ENCODE measurements around the gene EIPR1. TPM values are rescaled to one million over a fixed set of nuclear protein-coding genes. Genes with fewer than 3 reads are reported as not detected.

Gene EIPR1
- total RNA-seq, 1 experiment from 2014 or later: 22.8 TPM

- no peak overlapping the region for H3K4me3 Mint-ChIP-seq
- ATAC-seq (no peak), DNase-seq (ENCODE audit: low spot score) (no peak)
- H3K36me3 Mint-ChIP-seq: peaks cover 22% of the 10 kb centered on the region
- TF ChIP-seq ARID4B (CRISPR knock-in tag; IDR thresholded peaks at IDR 0.05; ENCODE audit: borderline replicate concordance): no peak
- TF ChIP-seq CREB1 (CRISPR knock-in tag; IDR thresholded peaks at IDR 0.05): no peak
- no peak for TF ChIP-seq MXD4 (CRISPR knock-in tag; IDR thresholded peaks at IDR 0.05; ENCODE audit: borderline replicate concordance)
- TF ChIP-seq HMGXB4 (CRISPR knock-in tag; IDR thresholded peaks at IDR 0.05): no peak
- TF ChIP-seq USF1 (CRISPR knock-in tag; IDR thresholded peaks at IDR 0.05): no peak
- TF ChIP-seq ZNF671 (CRISPR knock-in tag; IDR thresholded peaks at IDR 0.05): no peak
- no peak for TF ChIP-seq KAT7 (CRISPR knock-in tag; IDR thresholded peaks at IDR 0.05; ENCODE audit: borderline replicate concordance)
- TF ChIP-seq ERG (CRISPR knock-in tag; IDR thresholded peaks at IDR 0.05): no peak
- no peak for TF ChIP-seq TEAD1 (CRISPR knock-in tag; IDR thresholded peaks at IDR 0.05)
- TF ChIP-seq ZNF219 (CRISPR knock-in tag; IDR thresholded peaks at IDR 0.05; ENCODE audit: borderline replicate concordance): no peak
- no peak for TF ChIP-seq EMX1 (CRISPR knock-in tag; IDR thresholded peaks at IDR 0.05)
- TF ChIP-seq ZBTB43 (CRISPR knock-in tag; IDR thresholded peaks at IDR 0.05): no peak
- no peak for TF ChIP-seq JAZF1 (CRISPR knock-in tag; IDR thresholded peaks at IDR 0.05)
- no peak for TF ChIP-seq ZNF232 (CRISPR knock-in tag; IDR thresholded peaks at IDR 0.05)
- no peak for TF ChIP-seq GTF2I (CRISPR knock-in tag; conservative IDR thresholded peaks at IDR 0.05)
- no peak for TF ChIP-seq ZNF423 (CRISPR knock-in tag; IDR thresholded peaks at IDR 0.05)
- no peak for TF ChIP-seq NFATC4 (CRISPR knock-in tag; IDR thresholded peaks at IDR 0.05)
- no peak for TF ChIP-seq FOXJ3 (CRISPR knock-in tag; IDR thresholded peaks at IDR 0.05; ENCODE audit: borderline replicate concordance)
- no peak for TF ChIP-seq ZNF138 (CRISPR knock-in tag; conservative IDR thresholded peaks at IDR 0.05)
- no peak for TF ChIP-seq ZNF317 (CRISPR knock-in tag; IDR thresholded peaks at IDR 0.05; ENCODE audit: borderline replicate concordance, low read depth)
- ChIA-PET CTCF (no interaction called here), POLR2A (no interaction called here)
- H3K27me3 Mint-ChIP-seq (ENCODE audit: low read depth): no peaks in the 10 kb centered on the region
- H3K4me1 Mint-ChIP-seq: peaks cover 10% of the 10 kb centered on the region
- H3K9me3 Mint-ChIP-seq: peaks cover 24% of the 10 kb centered on the region
- no peak overlapping the region; the same call in 1 of the 2 replicates for H3K27ac Mint-ChIP-seq
These were observed 99.7 kb downstream of the EIPR1 start for GRCh38 chr2:3277748-3278520.
